WTC11 (cell line): Measurements from ENCODE around the gene RIMBP2.

ENCODE experiments used
- TEAD4 ChIP-seq: sonication (generic); formaldehyde crosslinking; IDR thresholded peaks from 2 replicates; pipeline ENCODE4 v1.8.0; 2022; ENCODE audit warnings: mild to moderate bottlenecking, missing genetic modification reagents
- ZNF232 ChIP-seq: sonication (generic); formaldehyde crosslinking; IDR thresholded peaks from 2 replicates; pipeline ENCODE4 v1.8.0; 2022; ENCODE audit warnings: mild to moderate bottlenecking, missing genetic modification reagents
- TF ChIP-seq, protein P1 (sequence below): fragments of 200-600 bp; IDR thresholded peaks from 2 replicates; pipeline ENCODE4 v1.8.0; 2022; ENCODE audit warnings: antibody characterized with exemption
- TF ChIP-seq, protein P2 (sequence below): sonication (generic); formaldehyde crosslinking; IDR thresholded peaks from 2 replicates; pipeline ENCODE4 v1.8.0; 2022; ENCODE audit warnings: mild to moderate bottlenecking, missing genetic modification reagents
- TF ChIP-seq, protein P3 (sequence below): sonication (generic); formaldehyde crosslinking; IDR thresholded peaks from 2 replicates; pipeline ENCODE4 v1.8.1; 2023; ENCODE audit warnings: mild to moderate bottlenecking, missing genetic modification reagents, borderline replicate concordance
- TF ChIP-seq, protein P4 (sequence below): sonication (generic); formaldehyde crosslinking; IDR thresholded peaks from 2 replicates; pipeline ENCODE4 v1.8.1; 2022; ENCODE audit warnings: low read depth, missing genetic modification reagents, borderline replicate concordance

DNA sequence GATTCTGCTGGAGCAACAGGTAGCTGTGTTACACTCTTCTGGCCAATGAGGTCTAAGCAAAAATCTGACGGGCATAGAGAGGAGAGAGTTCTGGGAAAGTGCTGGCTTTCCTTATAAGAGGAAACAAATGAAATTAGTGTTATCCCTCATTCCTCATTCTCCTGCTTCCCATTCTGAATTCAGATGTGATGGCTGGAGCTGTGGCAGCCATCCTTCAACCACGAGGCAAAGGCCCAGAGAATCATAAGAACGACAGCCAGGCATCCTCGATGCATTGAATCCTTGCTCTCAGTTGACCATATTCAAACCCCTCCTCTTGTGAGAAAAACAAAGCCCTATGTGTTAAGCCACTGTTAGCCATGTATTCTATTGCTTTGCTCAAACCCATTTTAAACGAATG lies 27.5 kb upstream of the RIMBP2 start:
- TF ChIP-seq, protein P1, sequence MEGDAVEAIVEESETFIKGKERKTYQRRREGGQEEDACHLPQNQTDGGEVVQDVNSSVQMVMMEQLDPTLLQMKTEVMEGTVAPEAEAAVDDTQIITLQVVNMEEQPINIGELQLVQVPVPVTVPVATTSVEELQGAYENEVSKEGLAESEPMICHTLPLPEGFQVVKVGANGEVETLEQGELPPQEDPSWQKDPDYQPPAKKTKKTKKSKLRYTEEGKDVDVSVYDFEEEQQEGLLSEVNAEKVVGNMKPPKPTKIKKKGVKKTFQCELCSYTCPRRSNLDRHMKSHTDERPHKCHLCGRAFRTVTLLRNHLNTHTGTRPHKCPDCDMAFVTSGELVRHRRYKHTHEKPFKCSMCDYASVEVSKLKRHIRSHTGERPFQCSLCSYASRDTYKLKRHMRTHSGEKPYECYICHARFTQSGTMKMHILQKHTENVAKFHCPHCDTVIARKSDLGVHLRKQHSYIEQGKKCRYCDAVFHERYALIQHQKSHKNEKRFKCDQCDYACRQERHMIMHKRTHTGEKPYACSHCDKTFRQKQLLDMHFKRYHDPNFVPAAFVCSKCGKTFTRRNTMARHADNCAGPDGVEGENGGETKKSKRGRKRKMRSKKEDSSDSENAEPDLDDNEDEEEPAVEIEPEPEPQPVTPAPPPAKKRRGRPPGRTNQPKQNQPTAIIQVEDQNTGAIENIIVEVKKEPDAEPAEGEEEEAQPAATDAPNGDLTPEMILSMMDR = no peak
- TF ChIP-seq, protein P2, sequence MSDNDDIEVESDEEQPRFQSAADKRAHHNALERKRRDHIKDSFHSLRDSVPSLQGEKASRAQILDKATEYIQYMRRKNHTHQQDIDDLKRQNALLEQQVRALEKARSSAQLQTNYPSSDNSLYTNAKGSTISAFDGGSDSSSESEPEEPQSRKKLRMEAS (CRISPR knock-in tag) = no peak
- TF ChIP-seq, protein P3, sequence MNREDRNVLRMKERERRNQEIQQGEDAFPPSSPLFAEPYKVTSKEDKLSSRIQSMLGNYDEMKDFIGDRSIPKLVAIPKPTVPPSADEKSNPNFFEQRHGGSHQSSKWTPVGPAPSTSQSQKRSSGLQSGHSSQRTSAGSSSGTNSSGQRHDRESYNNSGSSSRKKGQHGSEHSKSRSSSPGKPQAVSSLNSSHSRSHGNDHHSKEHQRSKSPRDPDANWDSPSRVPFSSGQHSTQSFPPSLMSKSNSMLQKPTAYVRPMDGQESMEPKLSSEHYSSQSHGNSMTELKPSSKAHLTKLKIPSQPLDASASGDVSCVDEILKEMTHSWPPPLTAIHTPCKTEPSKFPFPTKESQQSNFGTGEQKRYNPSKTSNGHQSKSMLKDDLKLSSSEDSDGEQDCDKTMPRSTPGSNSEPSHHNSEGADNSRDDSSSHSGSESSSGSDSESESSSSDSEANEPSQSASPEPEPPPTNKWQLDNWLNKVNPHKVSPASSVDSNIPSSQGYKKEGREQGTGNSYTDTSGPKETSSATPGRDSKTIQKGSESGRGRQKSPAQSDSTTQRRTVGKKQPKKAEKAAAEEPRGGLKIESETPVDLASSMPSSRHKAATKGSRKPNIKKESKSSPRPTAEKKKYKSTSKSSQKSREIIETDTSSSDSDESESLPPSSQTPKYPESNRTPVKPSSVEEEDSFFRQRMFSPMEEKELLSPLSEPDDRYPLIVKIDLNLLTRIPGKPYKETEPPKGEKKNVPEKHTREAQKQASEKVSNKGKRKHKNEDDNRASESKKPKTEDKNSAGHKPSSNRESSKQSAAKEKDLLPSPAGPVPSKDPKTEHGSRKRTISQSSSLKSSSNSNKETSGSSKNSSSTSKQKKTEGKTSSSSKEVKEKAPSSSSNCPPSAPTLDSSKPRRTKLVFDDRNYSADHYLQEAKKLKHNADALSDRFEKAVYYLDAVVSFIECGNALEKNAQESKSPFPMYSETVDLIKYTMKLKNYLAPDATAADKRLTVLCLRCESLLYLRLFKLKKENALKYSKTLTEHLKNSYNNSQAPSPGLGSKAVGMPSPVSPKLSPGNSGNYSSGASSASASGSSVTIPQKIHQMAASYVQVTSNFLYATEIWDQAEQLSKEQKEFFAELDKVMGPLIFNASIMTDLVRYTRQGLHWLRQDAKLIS (CRISPR knock-in tag) = no peak
- TF ChIP-seq ZNF232 (CRISPR knock-in tag) = no peak
- TF ChIP-seq, protein P4, sequence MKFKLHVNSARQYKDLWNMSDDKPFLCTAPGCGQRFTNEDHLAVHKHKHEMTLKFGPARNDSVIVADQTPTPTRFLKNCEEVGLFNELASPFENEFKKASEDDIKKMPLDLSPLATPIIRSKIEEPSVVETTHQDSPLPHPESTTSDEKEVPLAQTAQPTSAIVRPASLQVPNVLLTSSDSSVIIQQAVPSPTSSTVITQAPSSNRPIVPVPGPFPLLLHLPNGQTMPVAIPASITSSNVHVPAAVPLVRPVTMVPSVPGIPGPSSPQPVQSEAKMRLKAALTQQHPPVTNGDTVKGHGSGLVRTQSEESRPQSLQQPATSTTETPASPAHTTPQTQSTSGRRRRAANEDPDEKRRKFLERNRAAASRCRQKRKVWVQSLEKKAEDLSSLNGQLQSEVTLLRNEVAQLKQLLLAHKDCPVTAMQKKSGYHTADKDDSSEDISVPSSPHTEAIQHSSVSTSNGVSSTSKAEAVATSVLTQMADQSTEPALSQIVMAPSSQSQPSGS (CRISPR knock-in tag) = no peak
- TF ChIP-seq TEAD4 (CRISPR knock-in tag) = no peak
